SK-N-SH (cell line): ENCODE data around the gene TBC1D8. TPM values are rescaled to one million over a fixed set of nuclear protein-coding genes. Genes with fewer than 3 reads are reported as not detected.
A peak's percentile ranks its signal among the peaks of the same experiment; 100 is the strongest.

Experiments
- CTCF ChIA-PET: fragments of 300-600, 350-600 bp; formaldehyde crosslinking; extraction: SDS; loops from one replicate; lab custom pipeline; 2021; lab: Yijun Ruan, JAX
- POLR2A ChIA-PET: fragments of 350-600 bp; sonication (Branson Sonifier 250); formaldehyde crosslinking; extraction: SDS; loops from one replicate; lab custom pipeline; 2020; ENCODE audit warnings: antibody characterized with exemption, inconsistent platforms; lab: Yijun Ruan, JAX
- DNase-seq: peaks from one replicate; pipeline ENCODE4 v3.0.0; 2012
- H2AFZ ChIP-seq: fragments of 200-600 bp; sonication (generic); 2 replicates; pipeline ENCODE4 v1.8.1; 2016; ENCODE audit warnings: antibody characterized with exemption, mild to moderate bottlenecking, low read depth
- H3F3A ChIP-seq: fragments of 200-600 bp; sonication (generic); replicated peaks from 2 replicates; pipeline ENCODE3; 2016; ENCODE audit warnings: antibody characterized with exemption, mild to moderate bottlenecking; ENCODE audit not compliant: insufficient read depth
- H3K27ac ChIP-seq, 2 experiments: fragments of 200-500 bp in 1 of 2; fragments of 200-600 bp in 1 of 2; sonication (Bioruptor generic) in 1 of 2; sonication (generic), shearing (Covaris generic) in 1 of 2; 2 replicates each; pipeline versions ENCODE4 v1.5.1 to v1.6.1; 2014 to 2016; ENCODE audit warnings: low read depth in 2 of 2, inconsistent platforms in 1 of 2, low read length in 1 of 2, mild to moderate bottlenecking in 1 of 2, mixed read lengths in 1 of 2
- H3K27me3 ChIP-seq: fragments of 200-600 bp; sonication (generic), shearing (Covaris generic); 2 replicates; pipeline ENCODE4 v1.6.1; 2016; ENCODE audit warnings: mixed run types; ENCODE audit not compliant: insufficient read depth
- H3K36me3 ChIP-seq, 2 experiments: fragments of 200-500 bp in 1 of 2; fragments of 200-600 bp in 1 of 2; sonication (Bioruptor generic) in 1 of 2; sonication (generic) in 1 of 2; replicated peaks in 1 of 2; 2 replicates each; pipeline versions ENCODE3 to v1.5.1; 2014 to 2016; ENCODE audit warnings: low read length in 1 of 2, mild to moderate bottlenecking in 1 of 2; ENCODE audit not compliant: insufficient read depth in 2 of 2, control insufficient read depth in 1 of 2
- H3K4me1 ChIP-seq, 2 experiments: fragments of 200-500 bp in 1 of 2; fragments of 200-600 bp in 1 of 2; sonication (Bioruptor generic) in 1 of 2; sonication (generic), shearing (Covaris generic) in 1 of 2; 2 replicates each; pipeline versions ENCODE4 v1.5.1 to v1.6.1; 2014 to 2016; ENCODE audit warnings: low read depth in 1 of 2, low read length in 1 of 2, mixed run types in 1 of 2; ENCODE audit not compliant: insufficient read depth in 2 of 2, control insufficient read depth in 1 of 2
- H3K4me2 ChIP-seq: fragments of 200-600 bp; sonication (generic), shearing (Covaris generic); 2 replicates; pipeline ENCODE4 v1.6.1; 2017; ENCODE audit warnings: mixed run types
- H3K4me3 ChIP-seq, 2 experiments: fragments of 200-500 bp in 1 of 2; fragments of 200-600 bp in 1 of 2; sonication (Bioruptor generic) in 1 of 2; sonication (generic), shearing (Covaris generic) in 1 of 2; 2 replicates each; pipeline versions ENCODE4 v1.5.1 to v1.8.1; 2014 to 2016; ENCODE audit warnings: low read depth in 2 of 2, inconsistent platforms in 1 of 2, low read length in 1 of 2, mild to moderate bottlenecking in 1 of 2, mixed read lengths in 1 of 2, moderate library complexity in 1 of 2
- H3K79me2 ChIP-seq: fragments of 200-600 bp; sonication (generic); 2 replicates; pipeline ENCODE4 v1.8.1; 2017; ENCODE audit warnings: mild to moderate bottlenecking; ENCODE audit not compliant: insufficient read depth
- H3K9ac ChIP-seq: fragments of 200-600 bp; sonication (generic); 2 replicates; pipeline ENCODE4 v1.6.1; 2017; ENCODE audit warnings: mixed run types
- H3K9me2 ChIP-seq: fragments of 200-600 bp; sonication (generic); 2 replicates; pipeline ENCODE4 v1.6.1; 2017; ENCODE audit warnings: mixed run types
- H3K9me3 ChIP-seq: fragments of 200-600 bp; sonication (generic); 2 replicates; pipeline ENCODE4 v1.6.1; 2017; ENCODE audit warnings: mixed run types, mild to moderate bottlenecking, moderate library complexity
- H4K20me1 ChIP-seq: fragments of 200-600 bp; sonication (generic); 2 replicates; pipeline ENCODE4 v1.6.1; 2017; ENCODE audit warnings: mild to moderate bottlenecking, mixed run types; ENCODE audit not compliant: insufficient read depth
- EP300 ChIP-seq, 2 experiments: IDR thresholded peaks; 2 replicates each; pipeline versions ENCODE4 v1.4.0 to v1.6.1; 2012; ENCODE audit warnings: borderline replicate concordance in 1 of 2, low read depth in 1 of 2, low read length in 1 of 2
- EZH2phosphoT487 ChIP-seq: fragments of 200-600 bp; sonication (generic); IDR thresholded peaks from 2 replicates; pipeline ENCODE4 v1.6.1; 2017; ENCODE audit warnings: low read depth, mixed run types, mild to moderate bottlenecking, antibody characterized with exemption, moderate library complexity, borderline replicate concordance
- FOSL2 ChIP-seq: IDR thresholded peaks from 2 replicates; pipeline ENCODE4 v1.4.0; 2012; ENCODE audit warnings: low read depth, mild to moderate bottlenecking, moderate library complexity, borderline replicate concordance
- FOXJ3 ChIP-seq: sonication (generic); formaldehyde crosslinking; IDR thresholded peaks from 2 replicates; pipeline ENCODE4 v1.5.1; 2020; ENCODE audit warnings: mild to moderate bottlenecking, missing genetic modification reagents
- GABPA ChIP-seq: IDR thresholded peaks from 2 replicates; pipeline ENCODE4 v1.4.0; 2012; ENCODE audit warnings: low read depth, mild to moderate bottlenecking
- IRF3 ChIP-seq: fragments of 150-350 bp; IDR thresholded peaks from 2 replicates; pipeline ENCODE4 v1.6.1; 2016; ENCODE audit warnings: mild to moderate bottlenecking, low read depth, low read length
- MAX ChIP-seq: IDR thresholded peaks from 2 replicates; pipeline ENCODE4 v1.4.0; 2012; ENCODE audit warnings: low read depth
- MXI1 ChIP-seq: IDR thresholded peaks from 2 replicates; pipeline ENCODE4 v1.6.1; 2012; ENCODE audit warnings: mild to moderate bottlenecking, low read depth, low read length, improper control_type of control experiment
- NRF1 ChIP-seq: IDR thresholded peaks from 2 replicates; pipeline ENCODE4 v1.6.1; 2012; ENCODE audit warnings: low read depth, mild to moderate bottlenecking, low read length
- POLR2AphosphoS5 ChIP-seq: IDR thresholded peaks from 2 replicates; pipeline ENCODE4 v1.6.1; 2012; ENCODE audit warnings: low read depth, low read length
- RAD21 ChIP-seq: IDR thresholded peaks from 2 replicates; pipeline ENCODE4 v1.6.1; 2012; ENCODE audit warnings: mild to moderate bottlenecking, low read length
- RCOR1 ChIP-seq: fragments of 150-350 bp; IDR thresholded peaks from 2 replicates; pipeline ENCODE4 v1.6.1; 2017; ENCODE audit warnings: antibody characterized with exemption, low read length
- REST ChIP-seq: IDR thresholded peaks from 2 replicates; pipeline ENCODE4 v1.6.1; 2012; ENCODE audit warnings: mild to moderate bottlenecking, low read depth, low read length, moderate library complexity
- RFX5 ChIP-seq: IDR thresholded peaks from 2 replicates; pipeline ENCODE4 v1.6.1; 2012; ENCODE audit warnings: mild to moderate bottlenecking, improper control_type of control experiment, low read length
- SIN3A ChIP-seq: IDR thresholded peaks from 2 replicates; pipeline ENCODE4 v1.6.1; 2012; ENCODE audit warnings: low read depth, mild to moderate bottlenecking, low read length, moderate library complexity, borderline replicate concordance
- SMC3 ChIP-seq: IDR thresholded peaks from 2 replicates; pipeline ENCODE4 v1.6.1; 2012; ENCODE audit warnings: low read depth, low read length, improper control_type of control experiment
- TAF1 ChIP-seq: IDR thresholded peaks from 2 replicates; pipeline ENCODE4 v1.6.1; 2012; ENCODE audit warnings: low read depth, mild to moderate bottlenecking, low read length, moderate library complexity, borderline replicate concordance
- TEAD4 ChIP-seq: IDR thresholded peaks from 2 replicates; pipeline ENCODE4 v1.4.0; 2012; ENCODE audit warnings: mild to moderate bottlenecking, borderline replicate concordance; ENCODE audit not compliant: insufficient read depth
- USF1 ChIP-seq: IDR thresholded peaks from 2 replicates; pipeline ENCODE4 v1.4.0; 2012; ENCODE audit warnings: low read depth, borderline replicate concordance
- USF2 ChIP-seq: fragments of 150-350 bp; IDR thresholded peaks from 2 replicates; pipeline ENCODE4 v1.6.1; 2017; ENCODE audit warnings: antibody characterized with exemption, low read length, low read depth, borderline replicate concordance
- YY1 ChIP-seq: IDR thresholded peaks from 2 replicates; pipeline ENCODE4 v1.4.0; 2012; ENCODE audit warnings: low read depth, mild to moderate bottlenecking
- ZBTB33 ChIP-seq: IDR thresholded peaks from 2 replicates; pipeline ENCODE4 v1.4.0; 2012; ENCODE audit warnings: low read depth, borderline replicate concordance
- WGBS: methylation state at CpG from one replicate; pipeline ENCODE4 v1.1.6; 2017; ENCODE audit warnings: low lambda C conversion rate; 5-methylcytosine and 5-hydroxymethylcytosine counted together
- polyA plus RNA-seq, 3 experiments: library from polyadenylated mRNA; depleted of rRNA; stranded (reverse); fragments of >200 nt; gene quantifications; 2 replicates each; pipeline ENCODE4 v1.2.3, GENCODE V29; 2012

Gene TBC1D8
- 5.3 and 7.0 TPM in 2 replicates for polyA plus RNA-seq (2012; rRNA removed)
- polyA plus RNA-seq (2012; cell fraction: cytosol; rRNA removed) = 1.9 and 2.9 TPM in 2 replicates
- 18.3 and 25.3 TPM in 2 replicates for polyA plus RNA-seq (2012; cell fraction: nucleus; rRNA removed)

- Histone ChIP-seq H3K9me2 (no peaks in the 10 kb centered on the region), H3K36me3 (no peaks in the 10 kb centered on the region), H3K9me3 (no peaks in the 10 kb centered on the region), H3K4me1 (peaks cover 0 to 28% of the 10 kb centered on the region in 2 experiments; a peak in 2 of 4 replicates), H3K79me2 (no peaks in the 10 kb centered on the region), H3F3A (no peaks in the 10 kb centered on the region), H2AFZ (peak within 1 kb of the TSS; percentile 87), H3K9ac (peak within 1 kb of the TSS; percentile 67), H3K27ac (peak within 1 kb of the TSS; percentile 31 to 91; a peak in 3 of 4 replicates), H4K20me1 (no peaks in the 10 kb centered on the region), H3K4me2 (peak within 1 kb of the TSS; percentile 96), H3K27me3 (no peaks in the 10 kb centered on the region), H3K4me3 (peak within 1 kb of the TSS; percentile 76 to 78)
- WGBS = 0% methylated on average over 12 of the region's 81 CpGs
- CTCF ChIA-PET = interaction anchor here (0.7 to 8.8 kb wide), 12 partner anchors 9 to 145 kb away, joined by 3 to 99 read pairs (median 4); partner anchors contain the start of gene RPL31
- POLR2A ChIA-PET = interaction anchor here (0.6 to 1.9 kb wide), 10 partner anchors 10 to 589 kb away, joined by 3 to 12 read pairs (median 4); partner anchors contain the start of genes CNOT11, PDCL3 and RPL31
- DNase-seq = peak; percentile 97
- no peak for TF ChIP-seq RFX5
- TF ChIP-seq GABPA = peak; percentile 71
- TF ChIP-seq RCOR1 = no peak
- no peak for TF ChIP-seq EZH2phosphoT487
- 0 out of 4 replicates have a peak, but pooled peaks of 1 of the 2 experiments have one; percentile 16 for TF ChIP-seq EP300 (IDR thresholded peaks at IDR 0.05; ENCODE audit: borderline replicate concordance in 1 of 2, low read depth in 1 of 2, low read length in 1 of 2)
- TF ChIP-seq IRF3 = no peak
- no peak for TF ChIP-seq FOSL2
- peak; percentile 56 for TF ChIP-seq TAF1
- TF ChIP-seq SMC3 = 0 out of 2 replicates have a peak, but pooled peaks have one; percentile 7
- peak; percentile 73; the same call in 1 of the 2 replicates for TF ChIP-seq POLR2AphosphoS5
- peak; percentile 63; the same call in 1 of the 2 replicates for TF ChIP-seq SIN3A
- TF ChIP-seq REST = no peak
- TF ChIP-seq ZBTB33 = no peak
- TF ChIP-seq YY1 = no peak
- no peak for TF ChIP-seq TEAD4
- TF ChIP-seq MXI1 = peak; percentile 6; the same call in 1 of the 2 replicates
- peak; percentile 45; the same call in 1 of the 2 replicates for TF ChIP-seq MAX
- TF ChIP-seq FOXJ3 (CRISPR knock-in tag) = 0 out of 2 replicates have a peak, but pooled peaks have one; percentile 47
- no peak for TF ChIP-seq RAD21
- TF ChIP-seq NRF1 = peak; percentile 65
- peak; percentile 10; the same call in 1 of the 2 replicates for TF ChIP-seq USF1
- no peak for TF ChIP-seq USF2
Observed at GRCh38 chr2:101151146-101151858, at the start of gene TBC1D8. Gene TBC1D8, minus strand, starts transcription at chr2:101151382. Its CDS starts 129 bp downstream, at chr2:101151253.
